Pancreas (tissue), 10 donors: ENCODE measurements around the gene CYSTM1. TPM values are rescaled to one million over a fixed set of nuclear protein-coding genes. Genes with fewer than 3 reads are reported as not detected.

Experiments used
- ATAC-seq, 4 donors: fragments of 200-7000 bp; cut with Tn5 transposase; one replicate each; pipeline versions ENCODE4 v1.8.0 to v1.9.1; 2020; ENCODE audit warnings: mild to moderate bottlenecking in 4 of 4, moderate library complexity in 4 of 4
- DNase-seq, 6 donors: peaks; one replicate each; pipeline ENCODE4 v3.0.0-alpha.2; 2020
- FAIRE-seq: peaks from 2 replicates; lab custom pipeline; 2012; peaks lifted over from hg19 to GRCh38; lab: Jason Lieb, UNC
- H3K27ac ChIP-seq, 4 donors: fragments of 200-600 bp; sonication (generic); 1 replicate in 3 of 4; 2 replicates in 1 of 4; pipeline versions ENCODE4 v1.5.0 to v1.8.0; 2020
- H3K27me3 ChIP-seq, 4 donors: fragments of 200-600 bp; one replicate each; pipeline ENCODE4 v1.8.0; 2021
- H3K36me3 ChIP-seq, 3 donors: fragments of 200-600 bp; sonication (generic) in 1 of 3; one replicate each; pipeline versions ENCODE4 v1.5.0 to v1.8.0; 2020 to 2021
- H3K4me1 ChIP-seq, 3 donors: fragments of 200-600 bp; one replicate each; pipeline ENCODE4 v1.8.0; 2021
- H3K4me3 ChIP-seq, 4 donors: fragments of 200-600 bp; sonication (generic) in 2 of 4; one replicate each; pipeline versions ENCODE4 v1.5.0 to v1.8.0; 2020 to 2021
- H3K9me3 ChIP-seq, 4 donors: fragments of 200-600 bp; one replicate each; pipeline ENCODE4 v1.8.0; 2021
- WGBS, 2 donors: extraction: QIAGEN DNeasy Blood & Tissue Kit; methylation state at CpG; one replicate each; pipeline ENCODE4 v1.1.7; 2013; 5-methylcytosine and 5-hydroxymethylcytosine counted together
- intact Hi-C, 3 donors: fragments of 100-400 bp; cut with DNase I; formaldehyde crosslinking; loops; one replicate each; pipeline versions ENCODE4 v1.11.1 to v1.14.2; 2022
- polyA plus RNA-seq, 2 donors: library from polyadenylated mRNA; stranded (reverse); fragments of 200-250 nt; gene quantifications; one replicate each; pipeline ENCODE4 v1.2.3, GENCODE V29; 2013
- total RNA-seq, 6 donors: library from RNA; stranded (reverse); fragmentation: NEBNext Ultra II Directional in 4 of 6; extraction: Animal tissue kit (Norgen Biotek cat#: 25700) in 4 of 6; gene quantifications; one replicate each; pipeline versions ENCODE4 v1.2.1 to v1.2.4, GENCODE V29; 2021 to 2023
- TF ChIP-seq, protein P1 (sequence below), 4 donors: fragments of 200-600 bp; sonication (generic) in 3 of 4; IDR thresholded peaks; one replicate each; pipeline versions ENCODE4 v1.5.0 to v1.8.0; 2021; ENCODE audit warnings: antibody characterized with exemption in 4 of 4
- donor health status: healthy with polysubstance abuse.
- donor health status: DM: no; HTN: no; CAD: no; lungs with moderate emphysema.
- donor health status: DM: no; HTN: no; CAD: no.
- donor health status: control.
- donor health status: control.
- donor health status: Bipolar disorder and iron deficiency.
- donor health status: DM: yes; HTN: yes; CAD: no.
- donor health status: DM: no; HTN: no; CAD: no.
- donor health status: DM: no; HTN: no; CAD: no.
- donor health status: DM: yes; HTN: yes; CAD: no.

CYSTM1 gene
- total and polyA plus RNA-seq, 8 donors, result 30.2 to 185 (median 52.8) TPM

DNA sequence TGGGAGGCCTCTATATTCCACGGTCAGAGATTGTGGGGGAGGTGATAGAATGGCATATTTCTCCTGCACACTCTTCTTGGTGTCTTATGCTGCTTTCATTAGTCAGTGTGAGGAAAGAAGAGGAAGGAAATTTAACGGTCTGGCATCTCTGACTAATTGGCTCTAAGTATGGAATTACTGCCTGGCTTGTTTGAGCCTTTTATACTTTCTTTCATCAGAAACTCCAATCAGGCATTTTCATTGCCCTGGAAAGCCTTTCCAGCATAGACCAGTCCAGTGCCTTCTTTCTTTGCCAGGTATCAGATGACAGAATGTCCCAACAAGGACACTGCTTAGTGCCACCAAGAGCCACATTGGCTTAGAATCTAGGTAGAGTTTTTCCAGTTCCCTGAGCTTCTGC, 30.2 kb downstream of the CYSTM1 start:
- H3K4me1 ChIP-seq, result peaks cover 20 to 31% (median 27%) of the 10 kb centered on the region in 3 donors
- H3K9me3 ChIP-seq, result no peaks in the 10 kb centered on the region
- FAIRE-seq (no peak), DNase-seq (no peak), ATAC-seq (peak in 3 of 4 donors; percentile 20 to 37 (median 37))
- intact Hi-C loops, result no loop called here
- TF ChIP-seq, protein P1, sequence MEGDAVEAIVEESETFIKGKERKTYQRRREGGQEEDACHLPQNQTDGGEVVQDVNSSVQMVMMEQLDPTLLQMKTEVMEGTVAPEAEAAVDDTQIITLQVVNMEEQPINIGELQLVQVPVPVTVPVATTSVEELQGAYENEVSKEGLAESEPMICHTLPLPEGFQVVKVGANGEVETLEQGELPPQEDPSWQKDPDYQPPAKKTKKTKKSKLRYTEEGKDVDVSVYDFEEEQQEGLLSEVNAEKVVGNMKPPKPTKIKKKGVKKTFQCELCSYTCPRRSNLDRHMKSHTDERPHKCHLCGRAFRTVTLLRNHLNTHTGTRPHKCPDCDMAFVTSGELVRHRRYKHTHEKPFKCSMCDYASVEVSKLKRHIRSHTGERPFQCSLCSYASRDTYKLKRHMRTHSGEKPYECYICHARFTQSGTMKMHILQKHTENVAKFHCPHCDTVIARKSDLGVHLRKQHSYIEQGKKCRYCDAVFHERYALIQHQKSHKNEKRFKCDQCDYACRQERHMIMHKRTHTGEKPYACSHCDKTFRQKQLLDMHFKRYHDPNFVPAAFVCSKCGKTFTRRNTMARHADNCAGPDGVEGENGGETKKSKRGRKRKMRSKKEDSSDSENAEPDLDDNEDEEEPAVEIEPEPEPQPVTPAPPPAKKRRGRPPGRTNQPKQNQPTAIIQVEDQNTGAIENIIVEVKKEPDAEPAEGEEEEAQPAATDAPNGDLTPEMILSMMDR (IDR thresholded peaks at IDR 0.05), result no peak
- 59 to 64% methylated on average over 2 of the region's 2 CpGs for WGBS, 2 donors
- H3K27me3 ChIP-seq, result no peaks in the 10 kb centered on the region
- no peak overlapping the region for H3K27ac ChIP-seq
- H3K36me3 ChIP-seq, result no peaks in the 10 kb centered on the region
- no peak overlapping the region for H3K4me3 ChIP-seq

DNA sequence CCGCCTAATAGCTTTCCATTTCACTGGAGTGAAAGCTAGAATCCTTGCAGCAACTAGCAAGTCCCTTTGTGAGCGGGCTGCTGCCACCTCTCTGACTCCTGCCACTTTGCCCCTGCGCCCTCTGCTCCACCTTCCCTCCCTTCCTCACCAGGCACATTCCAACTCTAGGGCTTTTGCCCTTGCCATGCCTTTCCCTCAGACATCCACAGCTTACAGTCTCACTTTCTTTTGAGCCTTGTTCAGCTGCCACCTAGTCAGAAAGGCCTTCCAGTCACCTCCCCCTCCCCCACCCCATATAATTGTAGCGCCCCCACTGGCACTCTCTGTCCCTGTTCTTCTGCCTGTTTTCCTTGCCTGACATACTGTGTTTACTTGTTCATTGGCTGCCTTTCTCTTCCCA, 31.0 kb downstream of the CYSTM1 start:
- TF ChIP-seq, protein P1 (IDR thresholded peaks at IDR 0.05), result no peak

DNA sequence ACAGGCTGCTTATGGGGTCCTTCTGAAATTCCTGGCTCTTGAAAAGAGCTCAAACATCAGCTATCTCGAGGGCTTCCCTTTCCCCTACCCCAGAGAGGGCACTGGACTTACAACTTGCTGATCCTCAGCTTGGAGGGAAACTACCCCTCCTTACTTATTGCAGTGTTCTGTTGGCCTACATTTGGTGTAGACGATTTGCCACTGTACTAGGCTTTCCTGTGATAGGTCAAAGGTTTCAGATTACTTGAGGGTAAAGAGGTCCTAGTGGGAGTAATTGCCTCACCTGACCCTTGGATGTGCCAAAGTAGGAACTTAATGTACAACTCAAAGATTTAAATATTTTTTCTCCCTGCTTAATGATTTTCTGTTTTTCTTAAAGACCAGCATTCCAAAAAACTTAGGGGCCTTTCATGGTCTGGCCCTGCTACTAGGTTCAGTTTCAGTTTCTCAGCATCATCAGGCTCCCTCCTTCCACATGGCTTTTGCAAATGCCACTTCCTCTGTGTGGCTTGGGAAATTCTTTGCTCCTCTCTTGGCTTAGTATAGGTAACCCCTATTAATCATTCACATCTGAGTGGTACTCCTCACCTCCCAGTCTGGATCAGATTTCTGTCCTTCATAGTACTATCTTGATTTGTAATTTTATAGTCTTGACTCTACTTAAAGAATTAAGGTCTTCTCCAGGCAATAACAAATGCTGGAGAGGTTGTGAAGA, 32.4 kb downstream of the CYSTM1 start:
- WGBS, 2 donors, result 32 to 33% methylated on average over 2 of the region's 2 CpGs
- ATAC-seq, result peak in 1 of 4 donors; percentile 11
- Histone ChIP-seq H3K27ac (peak overlapping the region in 1 of 4 donors; percentile 17), H3K36me3 (no peaks in the 10 kb centered on the region), H3K27me3 (no peaks in the 10 kb centered on the region), H3K4me3 (no peak overlapping the region), H3K4me1 (peaks cover 18 to 27% (median 25%) of the 10 kb centered on the region in 3 donors), H3K9me3 (no peaks in the 10 kb centered on the region)
- intact Hi-C loops, result no loop called here
- no peak for FAIRE-seq
- TF ChIP-seq, protein P1 (IDR thresholded peaks at IDR 0.05), result no peak
- no peak for DNase-seq

More for the DNA sequence above, 31.0 kb downstream of the CYSTM1 start:
- intact Hi-C loops, result no loop called here
- Histone ChIP-seq H3K27ac (no peak overlapping the region), H3K9me3 (no peaks in the 10 kb centered on the region), H3K4me1 (peaks cover 20 to 31% (median 27%) of the 10 kb centered on the region in 3 donors), H3K4me3 (no peak overlapping the region), H3K27me3 (no peaks in the 10 kb centered on the region), H3K36me3 (no peaks in the 10 kb centered on the region)
- FAIRE-seq (no peak), DNase-seq (no peak), ATAC-seq (no peak)
- WGBS, 2 donors, result 88 to 91% methylated on average over 4 of the region's 4 CpGs

DNA sequence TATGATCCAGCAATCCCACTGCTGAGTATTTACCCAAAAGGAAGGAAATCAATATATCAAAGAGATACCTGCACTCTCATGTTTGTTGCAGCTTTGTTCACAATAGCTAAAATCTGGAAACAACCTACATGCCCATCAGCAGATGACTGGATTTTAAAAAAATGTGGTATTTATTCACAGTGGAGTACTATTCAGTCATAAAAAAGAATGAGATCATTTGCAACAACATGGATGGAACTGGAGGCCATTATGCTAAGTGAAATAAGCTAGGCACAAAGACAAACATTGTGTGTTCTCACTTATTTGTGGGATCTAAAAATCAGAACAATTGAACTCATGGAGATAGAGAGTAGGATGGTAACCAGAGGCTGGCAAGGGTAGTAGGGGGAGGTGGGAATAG, 33.1 kb downstream of the CYSTM1 start:
- no peak for DNase-seq
- Histone ChIP-seq H3K9me3 (no peaks in the 10 kb centered on the region), H3K36me3 (no peaks in the 10 kb centered on the region), H3K27me3 (no peaks in the 10 kb centered on the region), H3K27ac (no peak overlapping the region), H3K4me1 (peaks cover 12 to 24% (median 20%) of the 10 kb centered on the region in 3 donors), H3K4me3 (no peak overlapping the region)
- TF ChIP-seq, protein P1 (IDR thresholded peaks at IDR 0.05), result no peak
- FAIRE-seq, result no peak
- intact Hi-C loops, result no loop called here
- no peak for ATAC-seq

DNA sequence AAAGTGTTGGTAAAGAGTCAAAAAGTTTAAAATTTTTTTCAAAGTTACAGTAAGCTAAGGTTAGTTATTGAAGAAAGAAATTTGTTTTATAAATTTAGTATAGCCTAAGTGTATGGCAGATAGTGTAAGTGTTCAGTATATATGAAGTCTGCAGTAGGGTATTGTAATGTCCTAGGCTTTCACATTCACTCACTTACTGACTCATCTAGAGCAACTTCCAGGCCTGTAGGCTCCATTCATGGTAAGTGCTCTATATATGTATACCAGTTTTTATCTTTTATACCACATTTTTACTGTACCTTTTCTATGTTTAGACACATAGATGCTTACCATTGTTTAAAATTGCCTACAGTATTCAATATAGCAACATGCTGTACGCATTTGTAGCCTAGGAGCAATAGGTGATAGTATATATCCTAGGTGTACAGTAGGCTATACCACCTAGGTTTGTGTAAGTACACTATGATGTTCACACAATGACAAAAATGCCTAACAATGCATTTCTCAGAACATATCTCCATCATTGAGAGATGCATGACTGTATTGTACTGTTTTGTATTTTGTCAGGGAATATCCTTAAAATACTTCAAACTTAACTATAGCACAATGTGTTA, 38.5 kb downstream of the CYSTM1 start:
- no peak for FAIRE-seq
- DNase-seq, result no peak
- WGBS, 2 donors, result 96 to 100% methylated on average over 1 of the region's 1 CpG
- H3K4me1 ChIP-seq, result peaks cover 26 to 46% (median 45%) of the 10 kb centered on the region in 3 donors
- no peaks in the 10 kb centered on the region for H3K36me3 ChIP-seq
- H3K9me3 ChIP-seq, result no peaks in the 10 kb centered on the region
- intact Hi-C loops, result no loop called here
- no peaks in the 10 kb centered on the region for H3K27me3 ChIP-seq
- TF ChIP-seq, protein P1 (IDR thresholded peaks at IDR 0.05), result no peak
- ATAC-seq, result no peak
- H3K4me3 ChIP-seq, result no peak overlapping the region
- no peak overlapping the region for H3K27ac ChIP-seq
